Erythroblast (primary cell): ENCODE data around the gene LRIG2.
"Not testable (repeated sequence)": the region's sequence is repeated elsewhere in the genome, so short reads cannot be mapped to it uniquely, and the experiment has no call there.

ENCODE experiments used
- GATA1 ChIP-seq: IDR thresholded peaks from 2 replicates; pipeline ENCODE4 v1.6.1; 2011; ENCODE audit warnings: low read depth, mild to moderate bottlenecking, control low read depth, low read length, moderate library complexity
- POLR2A ChIP-seq: IDR thresholded peaks from 2 replicates; pipeline ENCODE4 v1.6.1; 2011; ENCODE audit warnings: mild to moderate bottlenecking, low read length

- not testable (repeated sequence) for TF ChIP-seq POLR2A, GATA1
These were observed 29.9 kb upstream of the LRIG2 start for GRCh38 chr1:113043144-113043488.
